Ishikawa (cell line): ENCODE data around the gene YAP1.

Experiments
- CEBPB ChIP-seq: IDR thresholded peaks from 2 replicates; pipeline ENCODE4 v1.6.1; 2012
- CREB1 ChIP-seq: IDR thresholded peaks from 2 replicates; pipeline ENCODE4 v1.6.1; 2012; ENCODE audit warnings: low read depth
- EGR1 ChIP-seq: IDR thresholded peaks from 2 replicates; pipeline ENCODE4 v1.6.1; 2012
- EP300 ChIP-seq: IDR thresholded peaks from 2 replicates; pipeline ENCODE4 v1.6.1; 2012; ENCODE audit warnings: borderline replicate concordance
- FOXM1 ChIP-seq: IDR thresholded peaks from 2 replicates; pipeline ENCODE4 v1.6.1; 2012; ENCODE audit warnings: low read depth, borderline replicate concordance
- MAX ChIP-seq: IDR thresholded peaks from 2 replicates; pipeline ENCODE4 v1.6.1; 2012
- NFIC ChIP-seq: IDR thresholded peaks from 2 replicates; pipeline ENCODE4 v1.6.1; 2012
- RAD21 ChIP-seq: IDR thresholded peaks from 2 replicates; pipeline ENCODE4 v1.6.1; 2012; ENCODE audit warnings: low read depth
- REST ChIP-seq: IDR thresholded peaks from 2 replicates; pipeline ENCODE4 v1.6.1; 2012; ENCODE audit warnings: low read depth, mild to moderate bottlenecking
- TAF1 ChIP-seq: IDR thresholded peaks from 2 replicates; pipeline ENCODE4 v1.6.1; 2012; ENCODE audit warnings: low read depth, mild to moderate bottlenecking
- TCF12 ChIP-seq: IDR thresholded peaks from 2 replicates; pipeline ENCODE4 v1.6.1; 2012; ENCODE audit warnings: low read depth
- TEAD4 ChIP-seq: IDR thresholded peaks from 2 replicates; pipeline ENCODE4 v1.6.1; 2012
- USF1 ChIP-seq: IDR thresholded peaks from 2 replicates; pipeline ENCODE4 v1.6.1; 2012
- YY1 ChIP-seq: IDR thresholded peaks from 2 replicates; pipeline ENCODE4 v1.6.1; 2012; ENCODE audit warnings: low read depth
- ZBTB7A ChIP-seq: IDR thresholded peaks from 2 replicates; pipeline ENCODE4 v1.6.1; 2012; ENCODE audit warnings: low read depth

Gene YAP1

GRCh38 chr11:102071497-102072472 lies 38.5 kb upstream of the YAP1 start:
- TF ChIP-seq FOXM1 (no peak), EGR1 (no peak), YY1 (no peak), REST (no peak), CEBPB (no peak), TEAD4 (no peak), NFIC (no peak), MAX (no peak), TCF12 (no peak), TAF1 (no peak), RAD21 (no peak), ZBTB7A (no peak), EP300 (no peak), CREB1 (no peak), USF1 (no peak)

- no peak for TF ChIP-seq EGR1
- no peak for TF ChIP-seq TCF12
- no peak for TF ChIP-seq ZBTB7A
- TF ChIP-seq FOXM1: no peak
- no peak for TF ChIP-seq CREB1
- no peak for TF ChIP-seq TAF1
- TF ChIP-seq TEAD4: no peak
- TF ChIP-seq EP300: no peak
- TF ChIP-seq USF1: no peak
- no peak for TF ChIP-seq YY1
- no peak for TF ChIP-seq RAD21
- no peak for TF ChIP-seq NFIC
- TF ChIP-seq MAX: no peak
- TF ChIP-seq REST: no peak
These were observed 37.0 kb upstream of the YAP1 start for GRCh38 chr11:102073253-102073652.

GRCh38 chr11:102079625-102080024 lies 30.6 kb upstream of the YAP1 start:
- TF ChIP-seq FOXM1 (no peak), ZBTB7A (no peak), TAF1 (no peak), EGR1 (no peak), REST (no peak), TCF12 (no peak), RAD21 (no peak)

- TF ChIP-seq ZBTB7A (no peak), USF1 (no peak), MAX (no peak), CEBPB (no peak), YY1 (no peak), EGR1 (no peak), FOXM1 (no peak), RAD21 (no peak), CREB1 (no peak), TEAD4 (no peak), NFIC (no peak), TCF12 (no peak), EP300 (no peak), TAF1 (no peak), REST (no peak)
These were observed 28.9 kb upstream of the YAP1 start for GRCh38 chr11:102081313-102081712.
